IMR-90 (cell line): ENCODE results near the gene NACC2. TPM values are rescaled to one million over a fixed set of nuclear protein-coding genes. Genes with fewer than 3 reads are reported as not detected.
"Not testable (repeated sequence)": the region's sequence is repeated elsewhere in the genome, so short reads cannot be mapped to it uniquely, and the experiment has no call there.

Experiments
- ATAC-seq: fragments of 200-7000 bp; cut with Tn5 transposase; 2 replicates; pipeline ENCODE4 v1.9.1; 2020; ENCODE audit warnings: low read depth, mild to moderate bottlenecking, moderate library complexity
- BruUV-seq: library from RNA; stranded (reverse); fragments of 400-500 nt; replicated peaks from 2 replicates; lab custom pipeline; 2021; lab: Mats Ljungman, UMichigan
- CTCF ChIA-PET: fragments of 300-600 bp; formaldehyde crosslinking; extraction: SDS; loops from one replicate; lab custom pipeline; 2021; ENCODE audit warnings: antibody characterized with exemption; lab: Yijun Ruan, JAX
- POLR2A ChIA-PET: fragments of 300-600 bp; sonication (Branson Sonifier 250); formaldehyde crosslinking; loops from one replicate; lab custom pipeline; 2022; ENCODE audit warnings: antibody characterized with exemption; ENCODE audit not compliant: unreplicated experiment; lab: Charles Lee
- DNase-seq: peaks from one replicate; pipeline ENCODE4 v3.0.0; 2013
- H2AFZ ChIP-seq: replicated peaks from 2 replicates; pipeline ENCODE3; 2013; ENCODE audit warnings: low read length, mild to moderate bottlenecking; ENCODE audit not compliant: poor library complexity
- H2AK5ac ChIP-seq: 2 replicates; pipeline ENCODE4 v1.6.1; 2013; ENCODE audit warnings: low read depth, low read length, inconsistent platforms
- H2AK9ac ChIP-seq: replicated peaks from 2 replicates; pipeline ENCODE3; 2013; ENCODE audit warnings: mild to moderate bottlenecking, low read depth, low read length, moderate library complexity; ENCODE audit not compliant: poor library complexity
- H2BK120ac ChIP-seq: 2 replicates; pipeline ENCODE4 v1.6.1; 2013; ENCODE audit warnings: low read depth, low read length, inconsistent platforms
- H2BK15ac ChIP-seq: 3 replicates; pipeline ENCODE4 v1.6.1; 2013; ENCODE audit warnings: low read depth, low read length, inconsistent platforms
- H2BK20ac ChIP-seq: 2 replicates; pipeline ENCODE4 v1.6.1; 2013; ENCODE audit warnings: low read depth, mild to moderate bottlenecking, inconsistent platforms, low read length, moderate library complexity
- H2BK5ac ChIP-seq: 2 replicates; pipeline ENCODE4 v1.6.1; 2013; ENCODE audit warnings: mild to moderate bottlenecking, low read depth, low read length, inconsistent platforms; ENCODE audit not compliant: poor library complexity, severe bottlenecking
- H3K14ac ChIP-seq: replicated peaks from 2 replicates; pipeline ENCODE4 v1.6.1; 2013; ENCODE audit warnings: low read depth, low read length, inconsistent platforms
- H3K18ac ChIP-seq: 2 replicates; pipeline ENCODE4 v1.6.1; 2013; ENCODE audit warnings: low read depth, low read length, control low read depth
- H3K23ac ChIP-seq: 2 replicates; pipeline ENCODE4 v1.6.1; 2013; ENCODE audit warnings: low read depth, low read length, inconsistent platforms
- H3K27ac ChIP-seq: 2 replicates; pipeline ENCODE4 v1.5.1; 2013; ENCODE audit warnings: mild to moderate bottlenecking, control low read depth, low read length; ENCODE audit not compliant: insufficient read depth
- H3K27me3 ChIP-seq: 2 replicates; pipeline ENCODE4 v1.6.1; 2013; ENCODE audit warnings: low read length; ENCODE audit not compliant: control insufficient read depth, insufficient read depth
- H3K36me3 ChIP-seq: 2 replicates; pipeline ENCODE4 v1.6.1; 2013; ENCODE audit warnings: low read length, mixed read lengths; ENCODE audit not compliant: control insufficient read depth, insufficient read depth
- H3K4ac ChIP-seq: 2 replicates; pipeline ENCODE4 v1.6.1; 2013; ENCODE audit warnings: low read depth, low read length, inconsistent platforms
- H3K4me1 ChIP-seq: 2 replicates; pipeline ENCODE4 v1.6.1; 2013; ENCODE audit warnings: low read length, mixed read lengths; ENCODE audit not compliant: control insufficient read depth, insufficient read depth
- H3K4me2 ChIP-seq: 2 replicates; pipeline ENCODE4 v1.6.1; 2013; ENCODE audit warnings: low read depth, mild to moderate bottlenecking, control low read depth, low read length, moderate library complexity
- H3K4me3 ChIP-seq: 2 replicates; pipeline ENCODE4 v1.5.1; 2013; ENCODE audit warnings: low read depth, mild to moderate bottlenecking, control low read depth, low read length, moderate library complexity; ENCODE audit not compliant: insufficient read depth
- H3K56ac ChIP-seq: 2 replicates; pipeline ENCODE4 v1.6.1; 2013; ENCODE audit warnings: low read length, inconsistent platforms; ENCODE audit not compliant: insufficient read depth; ENCODE audit errors: extremely low read depth
- H3K79me1 ChIP-seq, 2 experiments: 2 replicates each; pipeline ENCODE4 v1.6.1; 2013; ENCODE audit warnings: low read length in 2 of 2, inconsistent platforms in 1 of 2, low read depth in 1 of 2
- H3K9ac ChIP-seq: 2 replicates; pipeline ENCODE4 v1.6.1; 2013; ENCODE audit warnings: low read depth, low read length, control low read depth
- H3K9me1 ChIP-seq: 2 replicates; pipeline ENCODE4 v1.6.1; 2013; ENCODE audit warnings: low read length, inconsistent platforms; ENCODE audit not compliant: insufficient read depth
- H3K9me3 ChIP-seq: 2 replicates; pipeline ENCODE4 v1.6.1; 2013; ENCODE audit warnings: low read length; ENCODE audit not compliant: control insufficient read depth, insufficient read depth
- H4K20me1 ChIP-seq: 2 replicates; pipeline ENCODE4 v1.6.1; 2013; ENCODE audit warnings: low read length, inconsistent platforms; ENCODE audit not compliant: insufficient read depth
- H4K5ac ChIP-seq: 2 replicates; pipeline ENCODE4 v1.6.1; 2013; ENCODE audit warnings: mild to moderate bottlenecking, low read depth, low read length, control low read depth
- H4K8ac ChIP-seq, 2 experiments: 2 replicates each; pipeline ENCODE4 v1.6.1; 2013; ENCODE audit warnings: low read depth in 2 of 2, low read length in 2 of 2, control low read depth in 1 of 2, inconsistent platforms in 1 of 2
- H4K91ac ChIP-seq: 2 replicates; pipeline ENCODE4 v1.6.1; 2013; ENCODE audit warnings: low read depth, low read length, inconsistent platforms; ENCODE audit not compliant: insufficient read depth
- CEBPB ChIP-seq: IDR thresholded peaks from 2 replicates; pipeline ENCODE4 v1.6.1; 2012; ENCODE audit warnings: low read depth, low read length, improper control_type of control experiment
- NFE2L2 ChIP-seq: fragments of 150-350 bp; IDR thresholded peaks from 2 replicates; pipeline ENCODE4 v1.6.1; 2016; ENCODE audit warnings: low read depth, mild to moderate bottlenecking, low read length
- POLR2A ChIP-seq: IDR thresholded peaks from 2 replicates; pipeline ENCODE4 v1.6.1; 2012; ENCODE audit warnings: mild to moderate bottlenecking, low read depth, low read length
- RFX5 ChIP-seq: IDR thresholded peaks from 2 replicates; pipeline ENCODE4 v1.8.0; 2012; ENCODE audit warnings: low read depth, mild to moderate bottlenecking, low read length, moderate library complexity
- WGBS, 2 experiments: methylation state at CpG; one replicate each; pipeline versions ENCODE4 v1.1.5 to v1.1.7; 2013; ENCODE audit warnings: missing lambda C conversion rate in 2 of 2; ENCODE audit not compliant: insufficient read length in 1 of 2; ENCODE audit errors: extremely low coverage in 2 of 2; 5-methylcytosine and 5-hydroxymethylcytosine counted together
- dilution Hi-C: fragments of 300-500 bp; cut with HindIII; formaldehyde crosslinking; loops from one replicate; pipeline ENCODE4 v1.14.3; 2018; ENCODE audit warnings: low sequenced_read_pairs; ENCODE audit not compliant: unreplicated experiment
- in situ Hi-C: fragments of 300-500 bp; cut with MboI; formaldehyde crosslinking; loops from 3 replicates; pipeline ENCODE4 v1.14.3; 2019; ENCODE audit warnings: low sequenced_read_pairs, inconsistent platforms, mixed read lengths
- intact Hi-C: fragments of 100-400 bp; cut with micrococcal nuclease; formaldehyde crosslinking; loops from 2 replicates; pipeline ENCODE4 v1.10.0; 2022
- polyA plus RNA-seq, 3 experiments: library from polyadenylated mRNA; depleted of rRNA; stranded (reverse); fragments of >200 nt; gene quantifications; 2 replicates each; pipeline ENCODE4 v1.2.3, GENCODE V29; 2012; ENCODE audit warnings: low replicate concordance in 1 of 3
- total RNA-seq: library from RNA; depleted of rRNA; stranded (reverse); fragments of >200 nt; gene quantifications from 2 replicates; pipeline ENCODE4 v1.2.3, GENCODE V29; 2012

The NACC2 gene
- total and polyA plus RNA-seq, 2 of the 4 experiments (the other 2 are of a cell fraction) = 7.9 to 19.0 TPM

DNA sequence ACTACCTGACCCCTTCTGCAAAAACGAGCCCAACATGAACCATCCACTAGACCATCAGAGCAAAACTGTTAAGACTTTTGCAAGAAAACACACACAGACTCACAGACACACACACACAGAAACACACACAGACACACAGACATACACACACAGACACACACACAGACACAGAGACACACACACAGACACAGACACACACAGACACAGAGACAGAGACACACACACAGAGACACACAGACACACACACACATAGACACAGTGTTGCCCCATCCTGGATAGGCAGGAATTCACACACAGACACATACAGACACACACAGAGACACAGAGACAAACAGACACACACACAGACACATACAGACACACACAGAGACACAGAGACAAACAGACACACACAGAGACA is 52.5 kb downstream of the NACC2 start:
- WGBS, 2 experiments = no CpG with 5 or more reads among the region's 1 CpG
- in situ Hi-C loops = no loop called here

DNA sequence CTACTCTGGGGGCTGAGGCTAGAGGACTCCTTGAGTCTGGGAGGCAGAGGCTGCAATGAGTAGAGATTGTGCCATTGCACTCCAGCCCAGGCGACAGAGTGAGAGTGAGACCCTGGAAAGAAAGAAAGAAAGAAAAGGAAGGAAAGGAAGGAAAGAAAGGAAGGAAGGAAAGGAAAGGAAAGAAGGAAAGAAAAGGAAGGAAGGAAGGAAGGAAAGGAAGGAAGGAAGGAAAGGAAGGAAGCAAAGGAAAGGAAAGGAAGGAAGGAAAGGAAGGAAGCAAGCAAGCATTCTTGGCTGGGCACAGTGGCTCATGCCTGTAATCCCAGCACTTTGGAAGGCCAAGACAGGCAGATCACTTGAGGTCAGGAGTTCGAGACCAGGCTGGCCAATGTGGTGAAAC is 54.2 kb downstream of the NACC2 start:
- H3K4me2 ChIP-seq, H2BK120ac ChIP-seq, H3K27me3 ChIP-seq, H3K18ac ChIP-seq, dilution Hi-C loops, intact Hi-C loops, H4K91ac ChIP-seq, H3K14ac ChIP-seq, DNase-seq, H2AK5ac ChIP-seq, H3K9ac ChIP-seq, H3K4me1 ChIP-seq, H2AK9ac ChIP-seq, H2BK20ac ChIP-seq, H3K27ac ChIP-seq, ATAC-seq, H2BK5ac ChIP-seq, in situ Hi-C loops, H3K4ac ChIP-seq, POLR2A ChIA-PET, H4K8ac ChIP-seq, BruUV-seq, H3K4me3 ChIP-seq, H3K9me3 ChIP-seq, H4K5ac ChIP-seq, H3K23ac ChIP-seq, H2BK15ac ChIP-seq, H3K9me1 ChIP-seq, H2AFZ ChIP-seq, H3K56ac ChIP-seq: not testable (repeated sequence)
- peaks cover 13% of the 10 kb centered on the region; the same call in 1 of the 2 replicates for H3K36me3 ChIP-seq
- H4K20me1 ChIP-seq = peaks cover 70% of the 10 kb centered on the region
- WGBS, 2 experiments = 94% methylated on average over 2 of the region's 2 CpGs; no CpG with 5 or more reads in 1 of the 2 experiments
- CTCF ChIA-PET = interaction anchor here (1.0 kb wide), 1 partner anchor 11 kb away, joined by 3 read pairs; no protein-coding TSS in a partner anchor
- H3K79me1 ChIP-seq = peaks cover 25 to 62% of the 10 kb centered on the region in 2 experiments

More for the DNA sequence above, 52.5 kb downstream of the NACC2 start:
- H3K36me3 ChIP-seq = peaks cover 18% of the 10 kb centered on the region; the same call in 1 of the 2 replicates
- H3K23ac ChIP-seq = 0 out of 2 replicates have a peak overlapping the region, but pooled peaks have one; percentile 25
- H2AFZ ChIP-seq = no peak overlapping the region
- no peak overlapping the region for H4K8ac ChIP-seq
- no peak overlapping the region for H2BK15ac ChIP-seq
- no peak overlapping the region for H4K91ac ChIP-seq
- H3K9me1 ChIP-seq = peaks cover 12% of the 10 kb centered on the region; the same call in 1 of the 2 replicates
- H2BK120ac ChIP-seq = no peak overlapping the region
- H2AK5ac ChIP-seq = no peak overlapping the region
- H3K4me1 ChIP-seq = peaks cover 7% of the 10 kb centered on the region
- dilution Hi-C loops = no loop called here
- no peak overlapping the region for H3K4me2 ChIP-seq
- H3K18ac ChIP-seq = no peak overlapping the region
- no peak overlapping the region for H3K56ac ChIP-seq
- H2BK5ac ChIP-seq = peak overlapping the region; percentile 43
- H3K14ac ChIP-seq = no peak overlapping the region
- no peak overlapping the region for H4K5ac ChIP-seq
- H3K27ac ChIP-seq = no peak overlapping the region
- no peak overlapping the region for H3K4me3 ChIP-seq
- no peaks in the 10 kb centered on the region for H3K27me3 ChIP-seq
- DNase-seq = no peak
- H3K79me1 ChIP-seq = peaks cover 30 to 75% of the 10 kb centered on the region in 2 experiments
- BruUV-seq = no TSS peak
- H4K20me1 ChIP-seq = peaks cover 79% of the 10 kb centered on the region
- intact Hi-C loops = no loop called here
- ChIA-PET CTCF (no interaction called here), POLR2A (no interaction called here)
- H2BK20ac ChIP-seq = no peak overlapping the region
- peaks cover 7% of the 10 kb centered on the region for H3K9me3 ChIP-seq
- H2AK9ac ChIP-seq = no peak overlapping the region
- no peak for ATAC-seq
- no peak for TF ChIP-seq POLR2A
- TF ChIP-seq CEBPB = no peak
- no peak for TF ChIP-seq NFE2L2
- no peak for TF ChIP-seq RFX5
- no peak overlapping the region for H3K9ac ChIP-seq
- H3K4ac ChIP-seq = no peak overlapping the region
